SU-DHL-6 (cell line): ENCODE data around the gene USP16.

Experiments
- CTCF ChIP-seq: fragments of 200-600 bp; sonication (generic); IDR thresholded peaks from one replicate; pipeline ENCODE4 v1.5.1; 2017; ENCODE audit warnings: antibody characterized with exemption, mild to moderate bottlenecking, low read length, moderate library complexity; ENCODE audit not compliant: insufficient read depth, poor library complexity, severe bottlenecking
- EZH2phosphoT487 ChIP-seq: fragments of 200-600 bp; sonication (generic), shearing (Covaris generic); conservative IDR thresholded peaks from 2 replicates; pipeline ENCODE4 v1.6.1; 2018; ENCODE audit warnings: mild to moderate bottlenecking, antibody characterized with exemption, low read length, moderate library complexity, mixed read lengths

- no peak for TF ChIP-seq CTCF
- no peak for TF ChIP-seq EZH2phosphoT487
Observed at GRCh38 chr21:28979092-28979491, 45.4 kb upstream of the USP16 start.
